ENCODE data around the gene CREB3L2.
A peak's percentile ranks its signal among the peaks of the same experiment; 100 is the strongest.
"Not testable (repeated sequence)": the region's sequence is repeated elsewhere in the genome, so short reads cannot be mapped to it uniquely, and the experiment has no call there.

The CREB3L2 gene

GRCh38 chr7:138015096-138015495 is 13.2 kb upstream of the CREB3L2 start:
- CTCF ChIA-PET = interaction anchor here (1.2 to 13.4 kb wide), 6 partner anchors 9 to 409 kb away, joined by 5 to 219 read pairs (median 6); partner anchors contain the start of gene CREB3L2
- POLR2A ChIA-PET = no interaction called here
- DNase-seq (ENCODE audit: extremely low spot score) = no peak
- no peak for TF ChIP-seq CTCF (IDR thresholded peaks at IDR 0.05; ENCODE audit: control extremely low read depth, extremely low read depth, low read depth, missing control alignments)

- ChIA-PET POLR2A (no interaction called here), CTCF (interaction anchor here (1.2 to 13.4 kb wide), 3 partner anchors 10 to 110 kb away, joined by 5 to 219 read pairs (median 47); partner anchors contain the start of gene CREB3L2)
- no peak for TF ChIP-seq CTCF (IDR thresholded peaks at IDR 0.05; ENCODE audit: control extremely low read depth, extremely low read depth, low read depth, missing control alignments)
- no peak for DNase-seq (ENCODE audit: extremely low spot score)
These were observed 12.8 kb upstream of the CREB3L2 start for GRCh38 chr7:138014686-138015085.

- POLR2A ChIA-PET; DNase-seq (ENCODE audit: extremely low spot score): not testable (repeated sequence)
- CTCF ChIA-PET = interaction anchor here (5.2 to 13.4 kb wide), 2 partner anchors 10 to 109 kb away, joined by 47 to 219 read pairs; partner anchors contain the start of gene CREB3L2
These were observed 12.3 kb upstream of the CREB3L2 start for GRCh38 chr7:138014201-138014600.

GRCh38 chr7:138009350-138009653 is 7.4 kb upstream of the CREB3L2 start:
- no peak for TF ChIP-seq CTCF (IDR thresholded peaks at IDR 0.05; ENCODE audit: control extremely low read depth, extremely low read depth, low read depth, missing control alignments)
- ChIA-PET CTCF (interaction anchor here (0.6 to 22.4 kb wide), 31 partner anchors 9 to 464 kb away, joined by 3 to 494 read pairs (median 4); no protein-coding TSS in a partner anchor), POLR2A (no interaction called here)
- no peak for DNase-seq (ENCODE audit: extremely low spot score)

- DNase-seq (ENCODE audit: extremely low spot score) = peak; percentile 57
- ChIA-PET CTCF (interaction anchor here (0.6 to 22.4 kb wide), 36 partner anchors 9 to 465 kb away, joined by 3 to 494 read pairs (median 4); no protein-coding TSS in a partner anchor), POLR2A (interaction anchor here (0.6 kb wide), 1 partner anchor 1037 kb away, joined by 3 read pairs; no protein-coding TSS in a partner anchor)
- TF ChIP-seq CTCF (IDR thresholded peaks at IDR 0.05; ENCODE audit: control extremely low read depth, extremely low read depth, low read depth, missing control alignments) = peak; percentile 78
These were observed 6.9 kb upstream of the CREB3L2 start for GRCh38 chr7:138008588-138009349.

- CTCF ChIA-PET = interaction anchor here (0.8 to 22.4 kb wide), 17 partner anchors 9 to 402 kb away, joined by 3 to 494 read pairs (median 4); no protein-coding TSS in a partner anchor
- POLR2A ChIA-PET = interaction anchor here (0.6 kb wide), 1 partner anchor 1038 kb away, joined by 3 read pairs; no protein-coding TSS in a partner anchor
- TF ChIP-seq CTCF (IDR thresholded peaks at IDR 0.05; ENCODE audit: control extremely low read depth, extremely low read depth, low read depth, missing control alignments) = no peak
- DNase-seq (ENCODE audit: extremely low spot score) = no peak
These were observed 6.2 kb upstream of the CREB3L2 start for GRCh38 chr7:138008019-138008587.

- CTCF ChIA-PET = interaction anchor here (0.7 to 22.4 kb wide), 9 partner anchors 10 to 350 kb away, joined by 3 to 494 read pairs (median 4); no protein-coding TSS in a partner anchor
- POLR2A ChIA-PET = no interaction called here
- TF ChIP-seq CTCF (IDR thresholded peaks at IDR 0.05; ENCODE audit: control extremely low read depth, extremely low read depth, low read depth, missing control alignments) = no peak
- no peak for DNase-seq (ENCODE audit: extremely low spot score)
These were observed 4.2 kb upstream of the CREB3L2 start for GRCh38 chr7:138006106-138006505.
